LNCaP clone FGC (cell line): Measurements from ENCODE around the gene CCDC160.
"Not testable (repeated sequence)": the region's sequence is repeated elsewhere in the genome, so short reads cannot be mapped to it uniquely, and the experiment has no call there.

Experiments
- DNase-seq: peaks from one replicate; pipeline ENCODE4 v3.0.0-alpha.2; 2011; ENCODE audit warnings: low read depth
- H3K4me3 ChIP-seq: 2 replicates; pipeline ENCODE4 v1.5.1; 2011; ENCODE audit warnings: mild to moderate bottlenecking, low read depth, low read length, control low read depth
- TF ChIP-seq, protein P1 (sequence below): IDR thresholded peaks from 2 replicates; pipeline ENCODE4 v1.5.1; 2012; ENCODE audit warnings: mild to moderate bottlenecking; ENCODE audit not compliant: control insufficient read depth, insufficient read depth; ENCODE audit errors: extremely low read depth

The CCDC160 gene

DNA sequence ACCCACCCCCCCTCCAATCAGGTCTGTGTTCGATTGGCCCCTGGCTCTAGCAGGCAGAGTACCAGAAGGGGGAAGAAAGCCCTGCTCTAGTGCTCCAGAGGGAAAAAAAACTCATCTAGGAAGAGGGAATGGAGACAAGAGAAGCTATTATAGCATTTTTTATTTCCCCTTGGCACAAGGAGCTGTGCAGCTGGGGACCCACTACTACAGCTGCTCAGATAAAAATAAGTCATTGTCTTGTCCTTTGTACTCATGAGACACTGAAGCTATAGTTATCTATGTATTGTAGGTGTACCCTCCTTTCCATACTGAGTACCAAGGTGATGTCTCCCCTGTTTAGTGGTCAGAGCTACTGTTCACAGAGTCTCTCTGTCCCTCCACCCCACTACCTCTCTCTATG, 14.3 kb downstream of the CCDC160 start:
- TF ChIP-seq, protein P1, sequence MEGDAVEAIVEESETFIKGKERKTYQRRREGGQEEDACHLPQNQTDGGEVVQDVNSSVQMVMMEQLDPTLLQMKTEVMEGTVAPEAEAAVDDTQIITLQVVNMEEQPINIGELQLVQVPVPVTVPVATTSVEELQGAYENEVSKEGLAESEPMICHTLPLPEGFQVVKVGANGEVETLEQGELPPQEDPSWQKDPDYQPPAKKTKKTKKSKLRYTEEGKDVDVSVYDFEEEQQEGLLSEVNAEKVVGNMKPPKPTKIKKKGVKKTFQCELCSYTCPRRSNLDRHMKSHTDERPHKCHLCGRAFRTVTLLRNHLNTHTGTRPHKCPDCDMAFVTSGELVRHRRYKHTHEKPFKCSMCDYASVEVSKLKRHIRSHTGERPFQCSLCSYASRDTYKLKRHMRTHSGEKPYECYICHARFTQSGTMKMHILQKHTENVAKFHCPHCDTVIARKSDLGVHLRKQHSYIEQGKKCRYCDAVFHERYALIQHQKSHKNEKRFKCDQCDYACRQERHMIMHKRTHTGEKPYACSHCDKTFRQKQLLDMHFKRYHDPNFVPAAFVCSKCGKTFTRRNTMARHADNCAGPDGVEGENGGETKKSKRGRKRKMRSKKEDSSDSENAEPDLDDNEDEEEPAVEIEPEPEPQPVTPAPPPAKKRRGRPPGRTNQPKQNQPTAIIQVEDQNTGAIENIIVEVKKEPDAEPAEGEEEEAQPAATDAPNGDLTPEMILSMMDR = no peak
- no peak for DNase-seq

GRCh38 chrX:134254511-134254910, 17.5 kb downstream of the CCDC160 start:
- H3K4me3 ChIP-seq = no peak overlapping the region
- TF ChIP-seq, protein P1 = no peak
- DNase-seq = no peak

More for the DNA sequence above, 14.3 kb downstream of the CCDC160 start:
- H3K4me3 ChIP-seq = no peak overlapping the region

GRCh38 chrX:134255555-134255954, 18.6 kb downstream of the CCDC160 start:
- no peak overlapping the region for H3K4me3 ChIP-seq
- TF ChIP-seq, protein P1 = no peak
- DNase-seq = no peak

- DNase-seq = no peak
- TF ChIP-seq, protein P1 = no peak
Measured at GRCh38 chrX:134256684-134257083, 19.7 kb downstream of the CCDC160 start.

DNA sequence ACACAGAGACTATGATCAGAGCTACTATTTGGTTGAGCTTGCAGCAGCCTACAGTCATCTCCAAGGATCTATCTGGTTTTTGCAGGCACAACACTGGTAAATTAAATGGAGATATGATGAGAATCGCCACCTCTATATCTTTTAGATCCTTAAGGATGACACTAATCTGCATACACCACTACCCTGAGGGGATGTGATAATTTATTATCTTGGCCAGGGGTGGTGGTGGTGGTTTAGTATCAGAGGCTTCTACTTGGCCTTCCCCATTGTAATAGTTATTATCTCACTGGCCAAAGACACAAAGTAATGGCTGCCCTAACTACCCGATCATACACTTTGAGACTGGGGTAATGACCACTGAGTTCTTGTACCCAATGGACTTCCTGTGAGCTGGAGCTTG, 21.2 kb downstream of the CCDC160 start:
- H3K4me3 ChIP-seq = no peak overlapping the region
- TF ChIP-seq, protein P1 = no peak
- DNase-seq = no peak

More at GRCh38 chrX:134256684-134257083, 19.7 kb downstream of the CCDC160 start:
- H3K4me3 ChIP-seq = no peak overlapping the region

DNA sequence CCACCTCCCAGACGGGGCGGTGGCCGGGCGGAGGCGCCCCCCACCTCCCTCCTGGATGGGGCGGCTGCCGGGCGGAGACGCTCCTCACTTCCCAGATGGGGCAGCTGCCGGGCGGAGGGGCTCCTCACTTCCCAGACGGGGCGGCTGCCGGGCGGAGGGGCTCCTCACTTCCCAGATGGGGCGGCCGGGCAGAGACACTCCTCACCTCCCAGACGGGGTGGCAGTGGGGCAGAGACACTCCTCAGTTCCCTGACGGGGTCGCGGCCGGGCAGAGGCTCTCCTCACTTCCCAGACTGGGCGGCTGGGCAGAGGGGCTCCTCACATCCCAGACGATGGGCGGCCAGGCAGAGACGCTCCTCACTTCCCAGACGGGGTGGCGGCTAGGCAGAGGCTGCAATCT, 49.0 kb downstream of the CCDC160 start:
- not testable (repeated sequence) for DNase-seq, H3K4me3 ChIP-seq

GRCh38 chrX:134287346-134287745, 50.4 kb downstream of the CCDC160 start:
- TF ChIP-seq, protein P1 = no peak
- no peak for DNase-seq

More at GRCh38 chrX:134287346-134287745, 50.4 kb downstream of the CCDC160 start:
- H3K4me3 ChIP-seq = no peak overlapping the region
